Activated CD8-positive, alpha-beta T cell treated with anti-CD3 and anti-CD28 coated beads for 36 hours (primary cell): ENCODE data around the gene LATS1. TPM values are rescaled to one million over a fixed set of nuclear protein-coding genes. Genes with fewer than 3 reads are reported as not detected.
A peak's percentile ranks its signal among the peaks of the same experiment; 100 is the strongest.

Source experiments
- ATAC-seq: fragments of 200-7000 bp; cut with Tn5 transposase; one replicate; pipeline ENCODE4 v1.10.0; 2021; ENCODE audit warnings: mild to moderate bottlenecking, moderate library complexity
- CTCF ChIA-PET: fragments of 350-600 bp; sonication (Branson Sonifier 250); formaldehyde crosslinking; loops from one replicate; lab custom pipeline; 2021; ENCODE audit warnings: antibody characterized with exemption; lab: Charles Lee
- POLR2A ChIA-PET: fragments of 350-600 bp; sonication (Branson Sonifier 250); formaldehyde crosslinking; loops from one replicate; lab custom pipeline; 2021; ENCODE audit warnings: antibody characterized with exemption; lab: Charles Lee
- DNase-seq: peaks from one replicate; pipeline ENCODE4 v3.0.0-alpha.2; 2020
- H3K27ac Mint-ChIP-seq: one replicate; pipeline ENCODE4 v1.8.0; 2021; ENCODE audit warnings: mild to moderate bottlenecking, mixed read lengths
- H3K27me3 Mint-ChIP-seq: one replicate; pipeline ENCODE4 v1.8.0; 2021; ENCODE audit warnings: mixed read lengths
- H3K36me3 Mint-ChIP-seq: one replicate; pipeline ENCODE4 v1.8.0; 2021; ENCODE audit warnings: low read depth, mixed read lengths
- H3K4me1 Mint-ChIP-seq: one replicate; pipeline ENCODE4 v1.8.0; 2021; ENCODE audit warnings: low read depth, mixed read lengths
- H3K4me3 Mint-ChIP-seq: one replicate; pipeline ENCODE4 v1.8.0; 2021; ENCODE audit warnings: mild to moderate bottlenecking, moderate library complexity, mixed read lengths
- H3K9me3 Mint-ChIP-seq: one replicate; pipeline ENCODE4 v1.8.0; 2021; ENCODE audit warnings: mixed read lengths
- CTCF ChIP-seq: fragments of 200-600 bp; IDR thresholded peaks from one replicate; pipeline ENCODE4 v1.8.0; 2022; ENCODE audit warnings: antibody characterized with exemption, mild to moderate bottlenecking
- intact Hi-C: fragments of 100-400 bp; cut with micrococcal nuclease; formaldehyde crosslinking; loops from one replicate; pipeline ENCODE4 v1.10.0; 2022
- total RNA-seq, 2 experiments: library from RNA; stranded (reverse); gene quantifications; one replicate each; pipeline ENCODE4 v1.2.3, GENCODE V29; 2021

The LATS1 gene
- 10 to 100 TPM; 21.1 to 21.2 TPM for total RNA-seq

GRCh38 chr6:149717588-149718458 lies at the start of gene LATS1:
LATS1 (minus strand) TSS chr6:149718101; CDS start chr6:149702126, 15,975 bp downstream.
- H3K9me3 Mint-ChIP-seq, result no peaks in the 10 kb centered on the region
- H3K4me3 Mint-ChIP-seq, result peak within 1 kb of the TSS; percentile 92
- peaks cover 20% of the 10 kb centered on the region for H3K36me3 Mint-ChIP-seq
- ATAC-seq (peak; percentile 96), DNase-seq (peak; percentile 95)
- H3K27me3 Mint-ChIP-seq, result no peaks in the 10 kb centered on the region
- POLR2A ChIA-PET, result interaction anchor here (0.6 to 4.6 kb wide), 16 partner anchors 13 to 349 kb away, joined by 3 to 45 read pairs (median 4); partner anchors contain the start of genes GINM1, KATNA1, NUP43 and PCMT1
- CTCF ChIA-PET, result interaction anchor here (0.8 to 1.2 kb wide), 3 partner anchors 28 to 172 kb away, joined by 3 read pairs; partner anchors contain the start of genes PCMT1 and PPIL4
- intact Hi-C loops, result no loop called here
- peak within 1 kb of the TSS; percentile 94 for H3K27ac Mint-ChIP-seq
- TF ChIP-seq CTCF, result no peak
- peaks cover 24% of the 10 kb centered on the region for H3K4me1 Mint-ChIP-seq

GRCh38 chr6:149766156-149766769 lies 48.4 kb upstream of the LATS1 start:
- peaks cover 38% of the 10 kb centered on the region for H3K36me3 Mint-ChIP-seq
- peaks cover 13% of the 10 kb centered on the region for H3K4me1 Mint-ChIP-seq
- no peak for ATAC-seq
- CTCF ChIA-PET, result no interaction called here
- intact Hi-C loops, result no loop called here
- H3K27ac Mint-ChIP-seq, result no peak overlapping the region
- H3K27me3 Mint-ChIP-seq, result no peaks in the 10 kb centered on the region
- POLR2A ChIA-PET, result no interaction called here
- no peak for DNase-seq
- no peak overlapping the region for H3K4me3 Mint-ChIP-seq
- no peak for TF ChIP-seq CTCF
- H3K9me3 Mint-ChIP-seq, result peaks cover 7% of the 10 kb centered on the region

- DNase-seq (no peak), ATAC-seq (no peak)
- Mint-ChIP-seq H3K9me3 (peaks cover 7% of the 10 kb centered on the region), H3K27ac (no peak overlapping the region), H3K4me1 (peaks cover 17% of the 10 kb centered on the region), H3K27me3 (no peaks in the 10 kb centered on the region), H3K4me3 (no peak overlapping the region), H3K36me3 (peaks cover 33% of the 10 kb centered on the region)
- TF ChIP-seq CTCF, result no peak
- POLR2A ChIA-PET, result interaction anchor here (0.6 to 1.3 kb wide), 3 partner anchors 9 to 258 kb away, joined by 3 read pairs; no protein-coding TSS in a partner anchor
- CTCF ChIA-PET, result interaction anchor here (1.2 kb wide), 2 partner anchors 11 to 19 kb away, joined by 3 read pairs; no protein-coding TSS in a partner anchor
- intact Hi-C loops, result no loop called here
Observed at GRCh38 chr6:149763866-149764265, 46.0 kb upstream of the LATS1 start.

- H3K4me1 Mint-ChIP-seq, result peaks cover 15% of the 10 kb centered on the region
- no peak for TF ChIP-seq CTCF
- DNase-seq, result no peak
- H3K9me3 Mint-ChIP-seq, result peaks cover 4% of the 10 kb centered on the region
- ChIA-PET CTCF (no interaction called here), POLR2A (no interaction called here)
- H3K27ac Mint-ChIP-seq, result no peak overlapping the region
- ATAC-seq, result no peak
- no peak overlapping the region for H3K4me3 Mint-ChIP-seq
- H3K36me3 Mint-ChIP-seq, result peaks cover 21% of the 10 kb centered on the region
- no peaks in the 10 kb centered on the region for H3K27me3 Mint-ChIP-seq
- intact Hi-C loops, result no loop called here
Observed at GRCh38 chr6:149761438-149761837, 43.5 kb upstream of the LATS1 start.
